ENCODE results near the gene TMEM181.
"Not testable (repeated sequence)": the region's sequence is repeated elsewhere in the genome, so short reads cannot be mapped to it uniquely, and the experiment has no call there.

The TMEM181 gene

GRCh38 chr6:158660333-158660754 lies 100.5 kb downstream of the TMEM181 start:
- no peak for DNase-seq (ENCODE audit: low read depth in 2 of 2)

GRCh38 chr6:158661156-158661685 lies 101.3 kb downstream of the TMEM181 start:
- DNase-seq (ENCODE audit: low read depth in 2 of 2) = no peak

GRCh38 chr6:158662607-158662953 lies 102.7 kb downstream of the TMEM181 start:
- no peak for DNase-seq (ENCODE audit: low read depth in 2 of 2)

GRCh38 chr6:158662954-158663624 lies 103.2 kb downstream of the TMEM181 start:
- DNase-seq (ENCODE audit: low read depth in 2 of 2) = no peak

- no peak for DNase-seq (ENCODE audit: low read depth in 2 of 2)
Observed at GRCh38 chr6:158663625-158664165, 103.8 kb downstream of the TMEM181 start.

GRCh38 chr6:158665332-158665731 lies 105.4 kb downstream of the TMEM181 start:
- DNase-seq (ENCODE audit: low read depth in 2 of 2) = no peak

GRCh38 chr6:158666628-158667359 lies 106.9 kb downstream of the TMEM181 start:
- no peak for DNase-seq (ENCODE audit: low read depth in 2 of 2)

- DNase-seq (ENCODE audit: low read depth in 2 of 2) = no peak
Observed at GRCh38 chr6:158667360-158667981, 107.6 kb downstream of the TMEM181 start.

GRCh38 chr6:158668707-158669103 lies 108.8 kb downstream of the TMEM181 start:
- no peak for DNase-seq (ENCODE audit: low read depth in 2 of 2)

GRCh38 chr6:158669145-158670035 lies 109.5 kb downstream of the TMEM181 start:
- no peak for DNase-seq (ENCODE audit: low read depth in 2 of 2)

- DNase-seq (ENCODE audit: low read depth in 2 of 2) = not testable (repeated sequence)
Observed at GRCh38 chr6:158672119-158672518, 112.2 kb downstream of the TMEM181 start.

- DNase-seq (ENCODE audit: low read depth in 2 of 2) = no peak
Observed at GRCh38 chr6:158672726-158673125, 112.8 kb downstream of the TMEM181 start.

- DNase-seq (ENCODE audit: low read depth in 2 of 2) = no peak
Observed at GRCh38 chr6:158674342-158675131, 114.6 kb downstream of the TMEM181 start.

GRCh38 chr6:158677094-158677493 lies 117.2 kb downstream of the TMEM181 start:
- not testable (repeated sequence) for DNase-seq (ENCODE audit: low read depth in 2 of 2)

GRCh38 chr6:158677906-158678578 lies 118.2 kb downstream of the TMEM181 start:
- no peak for DNase-seq (ENCODE audit: low read depth in 2 of 2)

- DNase-seq (ENCODE audit: low read depth in 2 of 2) = no peak
Observed at GRCh38 chr6:158680015-158680414, 120.1 kb downstream of the TMEM181 start.

GRCh38 chr6:158680481-158680880 lies 120.6 kb downstream of the TMEM181 start:
- DNase-seq (ENCODE audit: low read depth in 2 of 2) = no peak

- DNase-seq (ENCODE audit: low read depth in 2 of 2) = no peak
Observed at GRCh38 chr6:158684311-158684710, 124.4 kb downstream of the TMEM181 start.

- DNase-seq (ENCODE audit: low read depth in 2 of 2) = no peak
Observed at GRCh38 chr6:158684745-158685324, 124.9 kb downstream of the TMEM181 start.

All from stimulated activated CD4-positive, alpha-beta T cell treated with anti-CD3 and anti-CD28 coated beads, Interleukin-12 subunit alpha, Interleukin-12 subunit beta, amount 100 ng/mL, for 24 hours (primary cell).